K562 (cell line): Measurements from ENCODE around the gene SPOCD1. TPM values are rescaled to one million over a fixed set of nuclear protein-coding genes. Genes with fewer than 3 reads are reported as not detected.
A peak's percentile ranks its signal among the peaks of the same experiment; 100 is the strongest.

Experiments
- ATAC-seq: fragments of 200-7000 bp; cut with Tn5 transposase; 3 replicates; pipeline ENCODE4 v1.9.1; 2020; ENCODE audit warnings: moderate library complexity
- BruUV-seq: library from RNA; stranded (reverse); fragments of 400-500 nt; replicated peaks from 2 replicates; lab custom pipeline; 2021; lab: Mats Ljungman, UMichigan
- CTCF ChIA-PET: fragments of 300-600 bp; formaldehyde crosslinking; extraction: SDS; loops from one replicate; lab custom pipeline; 2021; ENCODE audit warnings: low intra/inter-chr PET ratio; lab: Yijun Ruan, JAX
- POLR2A ChIA-PET: fragments of 300-600, 350-650 bp; sonication (Branson Sonifier 250); formaldehyde crosslinking; extraction: SDS; loops from one replicate; lab custom pipeline; 2021; ENCODE audit warnings: antibody characterized with exemption, inconsistent platforms; lab: Yijun Ruan, JAX
- DNase-seq, 4 experiments: peaks; one replicate each; pipeline versions ENCODE4 v3.0.0 to v3.0.0-alpha.2; 2011 to 2018; ENCODE audit warnings: low spot score in 3 of 4, mixed read lengths in 3 of 4; ENCODE audit errors: extremely low read depth in 1 of 4
- FAIRE-seq: peaks from 2 replicates; lab custom pipeline; 2011; peaks lifted over from hg19 to GRCh38; lab: Jason Lieb, UNC
- H2AFZ ChIP-seq: 2 replicates; pipeline ENCODE4 v1.6.0; 2011; ENCODE audit warnings: low read depth, low read length, control low read depth, inconsistent platforms
- H3K27ac ChIP-seq: fragments of 200-600 bp; 3 replicates; pipeline ENCODE4 v1.8.0; 2011; ENCODE audit warnings: low read depth, mild to moderate bottlenecking, control low read depth, inconsistent platforms, low read length, moderate library complexity, mixed read lengths; ENCODE audit errors: extremely low read depth
- H3K27me3 ChIP-seq, 2 experiments: fragments of 300-600 bp in 1 of 2; 2 replicates in 1 of 2; 3 replicates in 1 of 2; pipeline versions ENCODE4 v1.6.0 to v1.8.0; 2011; ENCODE audit warnings: inconsistent platforms in 2 of 2, low read length in 2 of 2, mild to moderate bottlenecking in 1 of 2, mixed read lengths in 1 of 2, moderate library complexity in 1 of 2; ENCODE audit not compliant: control insufficient read depth in 2 of 2, insufficient read depth in 2 of 2
- H3K36me3 ChIP-seq: fragments of 300-600 bp; 3 replicates; pipeline ENCODE4 v1.8.0; 2011; ENCODE audit warnings: mild to moderate bottlenecking, low read length, inconsistent platforms; ENCODE audit not compliant: control insufficient read depth, insufficient read depth
- H3K4me1 ChIP-seq, 2 experiments: fragments of 200-600 bp in 1 of 2; replicated peaks in 1 of 2; 2 replicates in 1 of 2; 3 replicates in 1 of 2; pipeline versions ENCODE4 v1.5.1 to v1.8.0; 2011; ENCODE audit warnings: inconsistent platforms in 2 of 2, low read length in 2 of 2, mild to moderate bottlenecking in 1 of 2, mixed read lengths in 1 of 2, moderate library complexity in 1 of 2; ENCODE audit not compliant: control insufficient read depth in 2 of 2, insufficient read depth in 2 of 2
- H3K4me2 ChIP-seq: 2 replicates; pipeline ENCODE4 v1.6.1; 2011; ENCODE audit warnings: low read length, control low read depth, inconsistent platforms, mixed read lengths; ENCODE audit not compliant: insufficient read depth
- H3K4me3 ChIP-seq: fragments of 200-600 bp; sonication (generic), shearing (Covaris generic); 2 replicates; pipeline ENCODE4 v1.5.1; 2016; ENCODE audit warnings: control low read depth, inconsistent platforms
- H3K79me2 ChIP-seq: fragments of 200-600 bp; 3 replicates; pipeline ENCODE4 v1.8.0; 2011; ENCODE audit warnings: low read length, inconsistent platforms; ENCODE audit not compliant: control insufficient read depth, insufficient read depth
- H3K9ac ChIP-seq, 2 experiments: 2 replicates each; pipeline versions ENCODE4 v1.6.0 to v1.6.1; 2011; ENCODE audit warnings: low read depth in 2 of 2, low read length in 2 of 2, control low read depth in 1 of 2, inconsistent platforms in 1 of 2, mild to moderate bottlenecking in 1 of 2, mixed read lengths in 1 of 2; ENCODE audit not compliant: insufficient read depth in 1 of 2
- H3K9me1 ChIP-seq: one replicate; pipeline ENCODE4 v1.6.0; 2011; ENCODE audit warnings: inconsistent platforms, mild to moderate bottlenecking, low read length, moderate library complexity; ENCODE audit not compliant: control insufficient read depth, insufficient read depth
- H3K9me3 ChIP-seq: replicated peaks from 2 replicates; pipeline ENCODE4 v1.5.1; 2011; ENCODE audit warnings: low read depth, low read length, inconsistent platforms; ENCODE audit not compliant: control insufficient read depth, insufficient read depth
- H4K20me1 ChIP-seq: replicated peaks from 2 replicates; pipeline ENCODE4 v1.6.1; 2011; ENCODE audit warnings: low read length, inconsistent platforms, mixed read lengths; ENCODE audit not compliant: control insufficient read depth, insufficient read depth
- BCL6 ChIP-seq: fragments of 250-450 bp; sonication (Bioruptor Pico); IDR thresholded peaks from 2 replicates; pipeline ENCODE4 v1.4.0; 2020
- BHLHE40 ChIP-seq: IDR thresholded peaks from 2 replicates; pipeline ENCODE4 v1.6.1; 2011; ENCODE audit warnings: low read length, improper control_type of control experiment
- CHD2 ChIP-seq: IDR thresholded peaks from 2 replicates; pipeline ENCODE4 v1.6.1; 2011; ENCODE audit warnings: low read depth, low read length
- SPI1 ChIP-seq: IDR thresholded peaks from 2 replicates; pipeline ENCODE4 v1.6.1; 2011; ENCODE audit warnings: low read depth, low read length, control low read depth, borderline replicate concordance
- ZFP1 ChIP-seq: fragments of 450-650 bp; formaldehyde crosslinking; IDR thresholded peaks from 2 replicates; pipeline ENCODE4 v1.4.0; 2020; ENCODE audit warnings: mild to moderate bottlenecking, mixed read lengths
- ZNF133 ChIP-seq: fragments of 250-450 bp; sonication (Bioruptor Pico); IDR thresholded peaks from 2 replicates; pipeline ENCODE4 v1.4.0; 2020; ENCODE audit warnings: mild to moderate bottlenecking
- WGBS: fragments of 100-300 bp; shearing (Covaris generic); methylation state at CpG from one replicate; pipeline ENCODE4 v1.1.6; 2016; ENCODE audit warnings: low coverage, mixed read lengths; ENCODE audit not compliant: insufficient coverage; ENCODE audit errors: missing lambda C conversion rate; 5-methylcytosine and 5-hydroxymethylcytosine counted together
- in situ Hi-C: fragments of 300-500 bp; cut with MboI; formaldehyde crosslinking; loops from 4 replicates; pipeline ENCODE4 v1.15.0; 2018; ENCODE audit warnings: inconsistent platforms, mixed read lengths
- intact Hi-C: fragments of 100-400 bp; cut with micrococcal nuclease; formaldehyde crosslinking; loops from 2 replicates; pipeline ENCODE4 v1.14.2; 2022
- polyA plus RNA-seq, 8 experiments: library from polyadenylated mRNA; depleted of rRNA in 4 of 8; stranded (reverse) in 5 of 8; unstranded in 3 of 8; fragments of >200 nt; fragmentation: Nextera tagmentation in 2 of 8; fragmentation: Illumina TruSeq in 1 of 8; extraction: Ambion mirVana in 2 of 8; extraction: Trizol in 1 of 8; gene quantifications; 2 replicates each; pipeline versions ENCODE4 v1.2.1 to v1.2.3, GENCODE V29; 2011 to 2014; ENCODE audit warnings: inconsistent platforms in 1 of 8, missing spikeins in 1 of 8
- total RNA-seq, 7 experiments: library from RNA; depleted of rRNA in 6 of 7; stranded (reverse); fragments of >200 nt in 6 of 7; fragmentation: Illumina TruSeq in 2 of 7; extraction: Trizol in 2 of 7; gene quantifications; 2 replicates each; pipeline versions ENCODE4 v1.2.1 to v1.2.3, GENCODE V29; 2011 to 2021; ENCODE audit warnings: low replicate concordance in 1 of 7
- TF ChIP-seq, protein P1 (sequence below): sonication (generic); formaldehyde crosslinking; IDR thresholded peaks from 2 replicates; pipeline ENCODE4 v1.5.0; 2020; ENCODE audit warnings: missing genetic modification reagents

The SPOCD1 gene
- total and polyA plus RNA-seq, 9 of the 15 experiments (the other 6 are each of a cell fraction or from before 2014, with no cell fraction given), result 0.03 to 0.71 (median 0.26) TPM; not detected in 1

- FAIRE-seq (no peak), DNase-seq (no peak), ATAC-seq (no peak)
- no TSS peak for BruUV-seq
- Histone ChIP-seq H2AFZ (peak overlapping the region; percentile 11; the same call in 1 of the 2 replicates), H3K9me3 (no peaks in the 10 kb centered on the region), H3K36me3 (no peaks in the 10 kb centered on the region), H3K4me1 (no peaks in the 10 kb centered on the region; a peak in 1 of 5 replicates), H4K20me1 (no peaks in the 10 kb centered on the region), H3K4me3 (no peak overlapping the region), H3K9ac (no peak overlapping the region), H3K27me3 (no peaks in the 10 kb centered on the region), H3K9me1 (no peaks in the 10 kb centered on the region), H3K79me2 (no peaks in the 10 kb centered on the region), H3K27ac (no peak overlapping the region), H3K4me2 (no peak overlapping the region)
- in situ Hi-C loops (no loop called here), intact Hi-C loops (no loop called here)
- TF ChIP-seq ZFP1 (CRISPR knock-in tag), result no peak
- TF ChIP-seq BHLHE40, result peak; percentile 68
- TF ChIP-seq SPI1, result peak; percentile 36; the same call in 1 of the 2 replicates
- no peak for TF ChIP-seq CHD2
- TF ChIP-seq, protein P1, sequence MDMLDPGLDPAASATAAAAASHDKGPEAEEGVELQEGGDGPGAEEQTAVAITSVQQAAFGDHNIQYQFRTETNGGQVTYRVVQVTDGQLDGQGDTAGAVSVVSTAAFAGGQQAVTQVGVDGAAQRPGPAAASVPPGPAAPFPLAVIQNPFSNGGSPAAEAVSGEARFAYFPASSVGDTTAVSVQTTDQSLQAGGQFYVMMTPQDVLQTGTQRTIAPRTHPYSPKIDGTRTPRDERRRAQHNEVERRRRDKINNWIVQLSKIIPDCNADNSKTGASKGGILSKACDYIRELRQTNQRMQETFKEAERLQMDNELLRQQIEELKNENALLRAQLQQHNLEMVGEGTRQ (CRISPR knock-in tag), result peak; percentile 47
- TF ChIP-seq ZNF133 (CRISPR knock-in tag), result no peak
- TF ChIP-seq BCL6 (CRISPR knock-in tag), result no peak
- POLR2A ChIA-PET, result no interaction called here
- 40% methylated on average over 5 of the region's 5 CpGs for WGBS
- CTCF ChIA-PET, result interaction anchor here (0.6 kb wide), 1 partner anchor 25 kb away, joined by 4 read pairs; no protein-coding TSS in a partner anchor
Observed at GRCh38 chr1:31849653-31850052, 33.8 kb upstream of the SPOCD1 start.
